H1 (cell line): ENCODE results near the gene WNK4.

Experiments used
- BACH1 ChIP-seq: IDR thresholded peaks from 2 replicates; pipeline ENCODE4 v1.6.1; 2012; ENCODE audit warnings: low read length, improper control_type of control experiment
- CEBPB ChIP-seq: IDR thresholded peaks from 2 replicates; pipeline ENCODE4 v1.6.1; 2012; ENCODE audit warnings: low read depth, low read length
- EP300 ChIP-seq, 2 experiments: IDR thresholded peaks; 1 replicate in 1 of 2; 2 replicates in 1 of 2; pipeline ENCODE4 v1.6.1; 2011 to 2012; ENCODE audit warnings: low read depth in 2 of 2, low read length in 2 of 2, mild to moderate bottlenecking in 2 of 2, borderline replicate concordance in 1 of 2, inconsistent platforms in 1 of 2, moderate library complexity in 1 of 2
- EZH2 ChIP-seq: fragments of 200-600 bp; sonication (generic); IDR thresholded peaks from 2 replicates; pipeline ENCODE4 v1.7.1; 2012; ENCODE audit warnings: low read depth, mild to moderate bottlenecking, moderate library complexity, low read length, inconsistent platforms; ENCODE audit not compliant: severe bottlenecking
- HDAC6 ChIP-seq: IDR thresholded peaks from one replicate; pipeline ENCODE4 v1.7.1; 2012; ENCODE audit warnings: low read depth, mild to moderate bottlenecking, inconsistent platforms, low read length, moderate library complexity
- RAD21 ChIP-seq, 2 experiments: IDR thresholded peaks in 1 of 2; conservative IDR thresholded peaks in 1 of 2; 2 replicates each; pipeline ENCODE4 v1.6.1; 2011; ENCODE audit warnings: low read depth in 2 of 2, low read length in 2 of 2, improper control_type of control experiment in 1 of 2, inconsistent platforms in 1 of 2, mild to moderate bottlenecking in 1 of 2, moderate library complexity in 1 of 2
- RFX5 ChIP-seq: IDR thresholded peaks from 2 replicates; pipeline ENCODE4 v1.6.1; 2011; ENCODE audit warnings: low read depth, low read length, improper control_type of control experiment, borderline replicate concordance
- TAF1 ChIP-seq: IDR thresholded peaks from 2 replicates; pipeline ENCODE4 v1.6.1; 2011; ENCODE audit warnings: mild to moderate bottlenecking, low read depth, low read length
- TAF7 ChIP-seq: optimal IDR thresholded peaks from 2 replicates; pipeline ENCODE3; 2011; ENCODE audit warnings: low read depth, mild to moderate bottlenecking, inconsistent platforms, low read length, moderate library complexity, borderline replicate concordance
- TBP ChIP-seq: IDR thresholded peaks from 2 replicates; pipeline ENCODE4 v1.6.1; 2011; ENCODE audit warnings: low read depth, low read length, improper control_type of control experiment
- TF ChIP-seq, protein P1 (sequence below), 3 experiments: IDR thresholded peaks; 1 replicate in 2 of 3; 2 replicates in 1 of 3; pipeline versions ENCODE4 v1.5.1 to v1.6.1; 2011; ENCODE audit warnings: low read length in 3 of 3, mild to moderate bottlenecking in 3 of 3, inconsistent platforms in 2 of 3, low read depth in 1 of 3, moderate library complexity in 1 of 3; ENCODE audit not compliant: insufficient read depth in 1 of 3; ENCODE audit errors: control extremely low read depth in 1 of 3

DNA sequence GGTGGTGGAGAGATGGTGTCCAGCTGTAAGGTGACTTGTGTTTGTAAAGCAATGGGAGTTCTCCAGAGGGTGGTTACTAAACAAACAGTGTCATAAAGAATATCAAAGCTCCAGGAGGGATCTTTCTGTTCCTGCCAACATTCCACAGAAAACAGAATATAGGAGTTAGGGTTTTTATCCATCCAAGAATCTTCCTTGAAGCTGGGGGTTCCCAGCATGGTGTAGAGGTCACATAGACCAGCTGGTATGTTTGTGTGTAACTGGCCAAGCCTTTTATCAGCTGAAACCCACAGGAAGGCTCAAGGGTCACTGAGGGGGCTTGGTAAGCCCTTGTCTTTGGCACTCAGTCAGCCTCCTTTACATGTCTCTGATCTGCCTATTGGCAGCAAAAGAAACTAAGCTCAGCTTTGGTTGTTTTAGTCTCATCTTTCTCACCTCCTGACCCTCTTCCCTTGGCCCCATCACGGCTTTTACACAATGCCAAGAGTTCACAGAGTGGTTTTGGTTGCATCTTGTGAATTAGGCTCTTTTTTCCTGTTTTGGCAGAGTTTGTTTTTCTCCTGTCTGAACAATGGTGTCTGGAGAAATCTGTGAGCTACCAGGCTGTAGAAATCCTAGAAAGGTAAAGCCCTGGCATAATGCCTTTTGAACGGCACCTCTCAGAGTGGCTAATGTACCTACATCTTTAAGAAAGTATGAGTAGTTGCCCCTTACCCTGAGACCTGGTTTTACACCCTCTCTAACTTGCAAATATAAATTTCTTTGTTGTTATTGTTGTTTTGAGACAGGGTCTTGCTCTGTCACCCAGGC lies 22.9 kb downstream of the WNK4 start:
- TF ChIP-seq TAF1 (no peak), RFX5 (no peak), TAF7 (no peak), EP300 (IDR thresholded peaks at IDR 0.05; ENCODE audit: borderline replicate concordance in 1 of 2, low read depth in 2 of 2, low read length in 2 of 2) (no peak), EZH2 (no peak), BACH1 (no peak), TBP (no peak), HDAC6 (no peak), RAD21 (IDR thresholded peaks at IDR 0.05 in 1 of 2, conservative IDR thresholded peaks at IDR 0.05 in 1 of 2; ENCODE audit: low read depth in 2 of 2, low read length in 2 of 2) (no peak), CEBPB (no peak)
- TF ChIP-seq, protein P1, sequence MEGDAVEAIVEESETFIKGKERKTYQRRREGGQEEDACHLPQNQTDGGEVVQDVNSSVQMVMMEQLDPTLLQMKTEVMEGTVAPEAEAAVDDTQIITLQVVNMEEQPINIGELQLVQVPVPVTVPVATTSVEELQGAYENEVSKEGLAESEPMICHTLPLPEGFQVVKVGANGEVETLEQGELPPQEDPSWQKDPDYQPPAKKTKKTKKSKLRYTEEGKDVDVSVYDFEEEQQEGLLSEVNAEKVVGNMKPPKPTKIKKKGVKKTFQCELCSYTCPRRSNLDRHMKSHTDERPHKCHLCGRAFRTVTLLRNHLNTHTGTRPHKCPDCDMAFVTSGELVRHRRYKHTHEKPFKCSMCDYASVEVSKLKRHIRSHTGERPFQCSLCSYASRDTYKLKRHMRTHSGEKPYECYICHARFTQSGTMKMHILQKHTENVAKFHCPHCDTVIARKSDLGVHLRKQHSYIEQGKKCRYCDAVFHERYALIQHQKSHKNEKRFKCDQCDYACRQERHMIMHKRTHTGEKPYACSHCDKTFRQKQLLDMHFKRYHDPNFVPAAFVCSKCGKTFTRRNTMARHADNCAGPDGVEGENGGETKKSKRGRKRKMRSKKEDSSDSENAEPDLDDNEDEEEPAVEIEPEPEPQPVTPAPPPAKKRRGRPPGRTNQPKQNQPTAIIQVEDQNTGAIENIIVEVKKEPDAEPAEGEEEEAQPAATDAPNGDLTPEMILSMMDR (IDR thresholded peaks at IDR 0.05; ENCODE audit: control extremely low read depth in 1 of 3, insufficient read depth in 1 of 3, low read depth in 1 of 3, low read length in 3 of 3) = no peak
